ENCODE measurements around the gene PHF14.

PHF14 gene

DNA sequence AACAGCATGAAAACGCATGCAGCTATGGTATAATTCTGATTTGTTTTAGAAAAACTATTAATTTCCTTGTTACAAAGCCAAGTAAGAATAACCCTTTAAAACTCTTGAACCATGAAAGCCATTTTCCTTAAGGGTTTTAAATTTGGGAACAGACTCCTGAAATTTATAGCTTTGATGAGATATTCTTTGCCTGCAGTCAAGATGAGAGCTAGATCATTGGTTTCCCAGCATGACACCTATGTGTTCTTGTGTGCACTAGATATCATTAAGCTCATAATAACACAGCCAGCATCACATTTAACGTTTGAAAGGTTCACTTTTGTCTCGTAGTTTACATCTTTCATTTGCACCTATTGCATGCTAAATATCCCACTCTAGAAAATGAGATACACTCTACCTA, 202.2 kb downstream of the PHF14 start:
- no peak for DNase-seq (ENCODE audit: low spot score)

DNA sequence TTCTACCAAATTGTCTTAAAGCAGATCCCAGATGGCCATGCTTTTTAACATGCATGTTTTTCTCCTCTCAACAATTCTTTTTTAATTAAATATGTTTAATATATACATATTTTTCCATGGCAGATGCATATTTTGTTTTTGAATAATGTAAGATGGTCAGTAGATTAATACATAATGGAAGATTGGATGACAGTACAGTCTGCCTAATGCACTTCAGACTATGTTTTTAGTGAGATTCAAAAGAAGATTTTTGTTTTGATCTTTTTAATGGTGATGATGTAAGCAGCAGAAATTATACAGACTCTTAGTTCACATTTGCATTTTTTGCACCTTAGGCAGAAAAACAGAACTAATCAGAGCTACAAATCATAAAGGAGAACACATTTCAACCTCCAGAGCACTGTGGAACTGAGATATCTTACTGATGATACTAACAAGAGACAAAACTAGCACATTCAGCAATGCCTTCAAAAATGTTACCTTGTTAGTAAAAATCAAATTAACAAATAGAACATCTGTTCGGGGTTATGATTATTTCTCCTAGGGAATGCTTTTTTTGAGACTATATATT, 203.4 kb downstream of the PHF14 start:
- no peak for DNase-seq (ENCODE audit: low spot score)

DNA sequence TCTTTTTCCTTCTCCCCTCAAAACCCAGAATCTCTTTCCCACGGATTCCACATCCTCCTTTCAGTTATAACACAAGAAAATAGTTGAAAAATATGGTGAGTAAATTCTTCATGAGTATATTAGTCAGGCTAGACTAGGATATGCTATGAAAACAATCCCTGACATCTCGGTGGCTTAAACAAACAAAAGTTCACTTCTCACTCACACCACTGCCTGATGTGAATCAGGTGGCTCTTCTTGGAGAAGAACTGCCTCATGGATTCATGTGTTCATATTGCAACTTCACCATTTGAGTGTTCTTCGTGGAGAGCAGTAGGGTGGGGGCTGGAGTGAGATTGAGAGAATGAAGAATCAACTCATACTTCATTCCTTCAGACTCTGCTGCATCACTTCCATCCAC, 204.1 kb downstream of the PHF14 start:
- DNase-seq (ENCODE audit: low spot score), result no peak

DNA sequence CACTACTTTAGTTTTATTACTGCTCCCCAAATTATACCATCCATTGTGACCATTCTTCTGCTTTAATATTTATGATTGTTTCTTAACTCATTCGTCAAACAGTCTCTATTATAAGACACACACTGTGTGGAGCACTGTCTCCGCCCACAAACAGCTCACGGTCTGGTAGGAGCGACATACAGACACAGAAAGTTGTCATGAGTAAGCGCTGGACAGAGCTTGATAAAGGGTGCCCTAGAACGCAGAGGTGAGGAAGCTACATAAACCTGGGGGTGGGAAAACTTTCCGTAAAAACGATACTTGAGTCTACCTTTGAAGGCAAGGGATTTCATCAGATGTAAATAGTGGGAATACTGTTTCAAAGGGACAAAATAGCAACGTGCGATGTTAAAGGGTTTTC, 207.9 kb downstream of the PHF14 start:
- no peak for DNase-seq (ENCODE audit: low spot score)

DNA sequence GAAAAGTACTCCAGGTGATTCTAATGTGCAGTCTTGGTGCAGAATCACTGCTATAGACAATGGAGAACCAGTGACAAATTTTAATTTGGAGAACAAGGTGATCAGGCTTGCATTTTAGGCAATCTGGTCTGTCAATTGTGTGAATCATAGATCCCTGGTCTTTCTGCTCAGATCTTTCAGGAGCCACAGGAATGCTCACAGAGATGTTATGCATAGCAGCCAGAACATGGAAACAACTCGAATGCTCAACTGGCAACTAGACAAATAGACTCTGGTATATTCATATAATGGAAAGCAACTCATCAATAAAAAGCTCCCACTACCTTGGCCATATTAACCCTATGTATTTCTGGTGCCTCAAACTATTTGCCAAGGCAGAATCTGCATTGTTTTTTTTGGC, 209.1 kb downstream of the PHF14 start:
- DNase-seq (ENCODE audit: low spot score), result no peak

DNA sequence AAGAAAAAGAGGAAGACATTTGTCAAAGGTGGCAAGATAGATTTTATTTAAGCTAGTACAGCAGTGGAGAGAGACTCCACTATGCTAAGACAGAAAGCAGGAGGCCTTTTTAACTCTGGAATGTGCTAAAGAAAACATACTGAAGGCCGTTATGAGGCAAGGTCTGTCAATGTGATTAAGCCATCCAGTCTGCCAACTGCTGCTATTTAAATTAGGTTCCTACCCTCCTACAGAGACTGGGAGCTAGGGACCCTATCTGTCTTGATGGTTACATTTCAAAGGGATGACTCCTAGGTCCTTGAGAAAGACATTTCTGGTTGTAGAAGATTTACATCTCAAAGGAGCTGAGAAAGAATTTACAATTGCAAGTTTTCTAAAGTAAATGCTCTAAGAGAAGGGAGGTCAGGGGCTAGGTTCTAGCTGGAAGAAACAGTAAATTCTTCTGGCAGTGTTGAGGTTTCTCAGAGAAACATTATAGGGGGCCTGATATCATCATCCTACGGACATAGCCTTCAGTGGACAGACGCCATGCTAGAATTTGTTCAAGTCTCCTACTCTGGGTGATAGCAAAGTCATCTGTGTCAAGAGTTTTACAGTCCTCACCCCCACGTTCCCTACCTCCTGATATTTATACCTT, 211.6 kb downstream of the PHF14 start:
- DNase-seq (ENCODE audit: low spot score), result no peak

DNA sequence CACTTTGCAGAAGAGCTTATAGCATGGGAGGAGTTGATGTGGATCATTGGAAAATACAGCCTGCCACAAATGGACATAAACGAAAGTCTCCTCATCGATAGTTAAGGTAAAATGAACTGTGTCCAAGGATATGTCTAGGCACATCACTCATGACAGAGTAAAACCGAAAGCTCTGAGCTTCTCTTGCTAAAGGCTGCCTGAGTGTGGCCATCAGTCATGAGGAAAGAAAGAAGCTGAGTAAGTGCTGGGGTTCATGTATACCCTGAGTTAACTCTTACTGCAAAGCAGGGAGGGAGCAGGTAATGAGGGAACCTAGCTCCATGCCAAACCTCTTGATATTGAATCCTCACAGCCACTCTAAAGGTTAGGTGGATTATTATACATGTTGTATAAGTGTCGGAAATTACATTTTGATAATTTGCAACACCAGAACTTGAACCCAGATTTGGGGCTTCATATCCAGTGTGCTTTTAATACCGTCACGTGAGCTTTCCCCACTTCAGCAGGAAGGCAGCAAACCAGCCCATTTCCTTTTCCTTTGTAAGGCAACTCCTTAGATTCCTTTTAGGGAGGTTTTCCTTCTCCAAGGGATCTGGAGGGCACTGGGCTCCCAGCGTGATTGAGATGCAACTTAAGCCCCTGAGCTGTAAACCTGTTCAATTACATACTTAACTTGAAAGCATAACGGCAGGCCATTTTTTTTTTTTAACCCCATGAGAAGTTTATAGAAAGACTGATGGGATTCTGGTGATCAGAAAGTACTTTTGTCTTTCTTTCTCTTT, 215.0 kb downstream of the PHF14 start:
- no peak for DNase-seq (ENCODE audit: low spot score)

DNA sequence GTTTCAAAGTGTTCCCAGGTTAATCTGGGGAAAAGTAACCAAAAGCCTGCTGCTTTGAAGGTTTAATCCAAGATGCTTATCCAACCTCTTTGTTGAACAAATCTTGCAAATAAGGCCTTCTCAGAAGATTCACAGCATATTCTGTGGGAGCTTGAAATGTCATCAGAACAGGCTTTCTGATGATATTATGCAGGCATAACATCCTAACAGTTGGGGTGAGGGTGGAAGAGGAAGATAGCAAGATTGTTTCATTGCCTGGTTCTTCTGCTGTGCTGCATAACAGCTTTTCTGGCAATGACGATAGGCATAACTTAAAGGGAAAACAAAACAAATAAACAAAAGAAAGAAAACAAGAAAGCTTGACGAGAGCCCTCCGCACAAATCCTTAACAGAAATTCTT, 217.4 kb downstream of the PHF14 start:
- no peak for DNase-seq (ENCODE audit: low spot score)

DNA sequence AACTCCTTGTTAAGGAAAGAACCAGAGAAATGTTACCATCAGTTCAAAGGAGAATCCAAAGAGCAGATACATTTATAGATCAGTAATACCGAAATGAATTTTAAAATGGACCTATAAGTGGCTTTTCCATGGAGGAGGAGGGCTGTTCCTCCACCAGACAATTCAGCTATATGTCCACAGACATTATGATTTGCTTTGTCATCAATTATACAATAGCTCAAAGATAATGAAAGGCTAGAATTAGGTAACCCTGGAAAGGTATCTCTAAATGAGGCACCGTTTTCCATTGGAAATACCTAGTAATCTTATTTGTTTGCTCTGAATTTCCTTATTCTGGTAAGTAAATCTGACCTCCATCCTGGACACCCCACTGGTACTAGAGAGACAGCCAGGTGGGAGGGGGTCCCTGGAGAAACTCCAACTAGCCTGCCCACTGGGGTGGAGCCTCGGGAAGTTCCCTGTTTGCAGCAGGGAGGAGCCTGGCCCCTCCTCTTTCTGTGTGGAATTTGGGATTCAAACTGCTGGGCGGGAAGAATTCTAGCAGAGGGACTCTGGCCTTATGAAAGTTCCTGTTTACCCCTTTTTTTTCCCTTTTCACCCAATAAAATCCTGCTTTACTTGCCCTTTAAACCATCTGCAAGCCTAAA, 218.0 kb downstream of the PHF14 start:
- DNase-seq (ENCODE audit: low spot score), result no peak

DNA sequence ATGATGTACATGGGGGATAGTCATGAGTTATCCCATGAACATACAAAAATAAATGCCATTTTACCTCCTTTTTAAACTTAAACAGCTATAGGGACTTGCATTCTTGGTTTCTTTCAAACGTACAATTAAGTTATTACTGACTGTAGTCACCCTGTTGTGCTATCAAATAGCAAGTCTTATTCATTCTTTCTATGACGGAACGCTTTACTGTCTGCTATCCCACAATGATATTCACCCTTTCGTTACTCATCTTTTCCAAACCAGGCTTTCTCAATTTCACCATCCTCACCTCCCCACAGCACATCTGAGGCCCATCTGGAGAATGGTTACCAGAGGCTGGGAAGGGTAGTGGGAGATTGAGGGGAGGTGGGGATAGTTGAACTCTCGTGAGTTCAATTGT, 218.8 kb downstream of the PHF14 start:
- no peak for DNase-seq (ENCODE audit: low spot score)

DNA sequence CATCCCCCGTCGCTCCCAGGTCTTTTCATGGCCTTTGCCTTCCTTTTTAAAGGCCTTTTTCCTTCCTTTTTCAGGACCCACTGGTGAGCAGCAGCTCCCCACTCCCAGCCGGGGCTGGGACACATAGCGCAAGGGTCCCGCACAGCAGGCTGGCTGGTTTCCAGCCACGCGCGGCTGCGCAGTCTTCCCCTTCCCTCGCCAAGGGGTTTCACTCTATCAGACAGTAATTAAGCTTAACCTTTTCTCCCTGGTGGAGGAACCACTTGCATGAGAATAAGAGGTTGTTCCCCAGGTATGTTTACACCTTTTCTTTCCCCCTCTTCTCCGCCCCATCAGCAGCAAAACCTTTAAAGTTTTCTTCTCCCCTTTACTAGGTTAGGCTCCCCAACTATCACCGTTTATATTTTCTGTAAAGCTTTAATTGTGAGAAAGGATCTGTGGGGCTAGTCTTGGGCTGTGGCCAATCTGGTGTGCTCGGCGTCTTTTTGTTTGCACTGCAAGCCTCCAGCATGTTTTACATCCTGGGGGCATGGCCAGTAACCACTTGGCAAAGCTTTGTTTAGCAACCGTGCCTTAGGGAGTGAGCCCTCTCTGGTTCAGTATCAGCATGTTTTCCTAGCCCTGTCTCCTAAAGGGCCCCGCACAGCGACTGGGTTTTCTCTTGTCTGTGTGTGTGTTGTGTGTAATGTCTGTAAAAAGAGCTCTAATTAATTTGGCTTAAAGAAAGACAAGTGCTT, 219.6 kb downstream of the PHF14 start:
- no peak for DNase-seq (ENCODE audit: low spot score)

DNA sequence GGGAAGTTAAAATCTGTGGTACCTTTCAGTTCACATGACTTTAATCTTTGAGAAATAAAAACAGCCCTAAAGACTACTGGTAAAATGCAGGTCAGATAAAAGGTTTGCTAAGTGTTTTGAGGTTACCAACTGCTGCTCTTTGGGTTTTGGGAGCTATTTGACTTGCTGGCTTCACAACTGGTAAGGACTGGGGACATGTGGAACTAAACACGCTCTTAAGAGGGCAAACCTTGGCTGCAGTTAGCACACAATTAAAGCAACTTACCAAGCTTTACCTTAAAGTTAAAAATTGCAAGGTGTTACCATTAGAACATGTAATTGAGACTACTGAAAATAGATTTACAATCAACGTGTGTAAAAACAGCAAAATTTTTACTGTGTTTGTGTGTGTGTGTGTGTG, 220.2 kb downstream of the PHF14 start:
- DNase-seq (ENCODE audit: low spot score), result no peak

DNA sequence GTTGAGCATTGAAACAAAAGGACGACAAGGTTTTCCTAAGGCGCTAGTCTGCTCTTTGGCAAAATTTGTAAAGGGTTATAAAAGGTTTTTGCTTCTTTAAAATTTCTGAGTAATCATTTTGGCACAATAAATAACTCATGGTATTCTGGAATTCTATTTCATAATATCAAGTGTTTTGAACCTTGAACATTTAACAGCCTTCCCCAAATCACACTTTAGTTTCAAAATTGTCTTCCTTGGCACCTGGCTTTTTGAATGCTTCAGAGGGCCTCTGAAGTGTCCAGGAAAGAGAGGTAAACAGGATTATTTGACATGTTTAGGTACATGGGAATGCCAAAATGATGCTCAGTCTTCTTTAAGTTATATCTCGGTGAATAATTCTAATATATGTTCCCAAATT, 220.8 kb downstream of the PHF14 start:
- DNase-seq (ENCODE audit: low spot score), result no peak

DNA sequence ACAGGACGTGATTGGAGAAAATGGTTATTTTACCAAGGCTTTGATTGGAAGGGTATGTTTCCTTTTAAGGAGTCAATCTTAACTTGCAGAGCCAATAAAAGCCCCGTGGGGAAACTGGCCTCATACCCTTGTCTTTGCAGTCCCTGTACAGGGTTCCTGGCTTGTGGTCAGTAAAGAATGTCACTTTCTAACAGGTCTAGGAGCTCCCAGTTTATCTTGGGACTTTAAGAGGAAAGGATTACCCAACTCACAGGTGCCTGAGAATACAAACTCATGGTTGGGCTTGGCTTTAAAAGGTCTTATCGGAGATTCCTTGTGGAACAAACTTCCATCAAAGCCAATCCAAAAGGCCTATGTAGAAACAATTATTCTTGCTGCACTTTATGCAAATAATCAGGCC, 221.8 kb downstream of the PHF14 start:
- no peak for DNase-seq (ENCODE audit: low spot score)

DNA sequence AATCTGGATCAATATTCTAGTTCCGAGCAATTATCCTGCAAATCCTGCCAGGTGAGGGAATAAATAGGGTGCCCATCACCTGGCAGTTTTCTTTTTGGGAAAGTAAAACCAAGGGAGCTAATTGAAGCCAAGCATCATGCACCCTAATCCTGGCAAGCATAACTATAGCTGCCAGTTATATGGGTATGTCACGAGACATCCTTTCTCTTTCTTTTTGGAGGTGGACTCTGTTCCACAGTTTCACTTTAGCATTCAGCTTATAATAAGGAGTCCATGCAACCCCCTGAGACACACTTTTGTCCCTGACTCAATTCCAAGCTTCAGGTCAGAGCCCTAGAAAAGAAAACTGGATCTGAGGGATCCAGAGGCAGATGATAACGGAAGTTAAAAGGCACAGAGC, 222.5 kb downstream of the PHF14 start:
- no peak for DNase-seq (ENCODE audit: low spot score)

DNA sequence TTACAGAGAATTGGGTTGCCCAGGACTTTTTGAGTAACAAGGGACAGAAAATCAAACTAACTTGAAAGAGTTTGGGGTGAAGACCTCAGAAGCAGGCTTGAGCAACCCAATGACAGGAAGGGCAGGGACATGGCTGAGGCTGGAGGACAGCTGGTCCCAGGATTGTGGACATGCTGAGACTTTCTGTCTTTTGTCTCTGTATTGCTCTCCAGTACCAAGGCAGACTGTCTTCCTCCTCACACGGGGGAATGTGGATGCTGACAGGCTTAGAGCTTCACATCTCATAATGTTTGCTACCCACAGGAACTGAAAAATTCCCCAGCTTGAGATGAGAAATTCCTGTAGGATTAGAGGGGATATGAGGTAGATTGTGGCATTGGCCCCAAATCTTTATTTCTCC, 229.6 kb downstream of the PHF14 start:
- DNase-seq (ENCODE audit: low spot score), result no peak

DNA sequence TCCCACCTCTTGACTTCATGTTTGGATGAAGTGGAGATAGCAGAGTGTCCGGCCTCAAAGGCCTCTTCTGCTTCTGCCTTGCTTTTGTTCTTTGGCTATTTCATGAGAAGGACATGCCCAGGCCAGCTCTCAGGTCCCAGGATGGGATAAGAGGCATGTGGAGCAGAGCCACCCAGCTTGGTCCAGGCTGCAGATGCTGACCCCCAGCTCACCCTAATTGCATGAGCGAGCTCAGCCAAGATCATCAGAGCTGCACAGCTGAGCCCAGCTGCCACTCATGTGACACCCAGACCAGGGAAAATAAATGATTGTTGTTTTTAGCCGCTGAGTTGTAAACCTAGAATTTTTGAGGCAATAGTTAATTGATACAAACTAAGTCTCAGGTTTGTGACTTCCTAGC, 230.0 kb downstream of the PHF14 start:
- no peak for DNase-seq (ENCODE audit: low spot score)

DNA sequence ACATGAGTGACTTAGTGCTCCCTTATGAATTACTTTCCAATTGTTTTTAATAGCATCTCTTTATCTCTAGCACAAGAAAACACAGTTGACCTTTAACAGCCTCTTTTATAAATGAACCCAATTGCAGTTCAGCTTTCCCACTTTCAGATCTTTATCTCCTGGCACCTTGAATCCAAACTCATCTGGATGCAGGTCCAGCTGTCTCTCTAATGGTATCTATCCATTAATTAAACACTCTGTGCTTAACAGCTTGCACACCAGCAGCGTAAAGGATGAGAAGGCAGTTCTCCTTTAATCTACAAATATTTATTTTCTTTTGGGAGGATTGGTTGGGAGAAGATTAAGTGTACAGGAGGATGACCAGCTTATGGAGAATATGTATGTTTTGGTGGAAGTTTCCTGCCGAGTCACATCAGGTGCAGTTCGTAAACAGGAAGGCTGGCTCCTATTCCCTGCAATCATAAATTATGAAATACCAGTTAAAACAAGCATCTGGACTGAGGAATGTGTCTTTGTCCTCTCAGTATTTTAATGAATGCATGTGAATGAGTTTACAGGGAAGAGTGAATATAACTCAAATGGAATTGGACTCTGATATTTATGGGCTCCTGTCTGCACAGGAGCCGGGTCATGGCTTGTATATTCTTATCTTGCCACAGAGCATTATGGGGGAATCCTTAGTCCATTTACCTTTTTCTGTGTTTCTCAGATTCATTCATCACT, 232.7 kb downstream of the PHF14 start:
- no peak for DNase-seq (ENCODE audit: low spot score)

DNA sequence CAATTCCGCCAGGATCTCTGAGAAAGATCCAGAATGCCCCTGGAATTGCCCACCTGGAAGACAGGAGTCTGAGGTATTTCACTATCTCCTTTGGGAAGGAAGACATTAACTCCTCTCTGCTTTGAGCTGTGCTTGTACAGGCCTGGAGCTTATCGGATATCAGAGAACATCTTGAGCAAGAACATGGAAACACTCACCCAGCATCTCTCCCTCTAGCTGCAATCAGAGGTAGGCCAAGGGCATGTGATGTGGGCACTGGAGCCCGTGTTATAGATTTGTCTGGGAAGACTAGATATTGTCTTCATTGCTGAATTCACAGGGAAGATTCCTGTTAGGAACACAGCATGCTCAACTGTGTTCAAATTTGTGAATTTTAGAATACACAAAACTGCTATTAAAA, 233.9 kb downstream of the PHF14 start:
- DNase-seq (ENCODE audit: low spot score), result no peak

DNA sequence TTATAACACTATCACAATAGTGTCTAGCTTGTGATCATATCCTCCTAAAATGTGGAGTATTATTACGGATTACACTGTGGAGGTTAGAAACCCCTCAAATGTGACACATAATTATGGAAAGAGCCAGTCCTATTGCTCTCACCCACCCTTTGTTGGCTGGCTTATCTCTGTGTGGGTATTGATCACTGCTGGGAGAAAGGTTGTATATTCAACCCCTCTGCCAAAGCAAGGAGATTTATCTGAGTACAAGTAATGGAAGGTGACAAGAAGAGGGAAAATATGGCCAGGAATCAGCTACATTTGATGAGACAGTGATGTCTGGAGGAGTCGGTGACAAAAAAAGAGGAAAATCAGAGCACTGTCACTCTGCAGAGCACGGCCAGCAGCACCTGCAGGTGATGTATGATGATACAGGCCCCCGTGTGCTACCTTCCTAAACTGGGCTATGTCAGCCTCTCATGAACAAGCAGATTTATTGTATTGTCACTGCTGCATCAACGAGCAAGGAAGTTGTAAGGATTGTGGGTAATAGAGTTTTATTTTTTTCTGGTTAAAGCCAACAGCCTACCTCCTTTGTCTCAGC, 235.3 kb downstream of the PHF14 start:
- no peak for DNase-seq (ENCODE audit: low spot score)

DNA sequence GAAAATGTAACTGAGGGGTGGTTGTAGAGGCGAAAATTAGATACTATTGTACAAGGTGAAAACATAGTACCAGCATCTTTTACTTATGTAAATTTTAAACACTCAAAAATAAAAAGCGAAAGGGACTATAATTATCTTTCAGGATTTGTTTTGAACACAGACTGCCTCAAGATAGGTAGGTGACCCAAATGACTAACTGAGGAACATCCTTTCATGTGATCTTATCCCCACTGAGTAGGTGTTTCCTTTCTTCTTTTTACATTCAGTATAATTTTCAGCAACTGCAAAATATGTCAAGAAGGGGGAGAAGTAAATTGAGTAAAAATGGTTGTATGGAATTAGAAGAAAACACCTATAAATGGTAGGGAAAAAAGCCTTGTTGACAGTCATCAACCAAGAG, 236.7 kb downstream of the PHF14 start:
- DNase-seq (ENCODE audit: low spot score), result no peak
